IMR-90 (cell line): ENCODE data around the gene ZCCHC24. TPM values are rescaled to one million over a fixed set of nuclear protein-coding genes. Genes with fewer than 3 reads are reported as not detected.

Source experiments
- ATAC-seq: fragments of 200-7000 bp; cut with Tn5 transposase; 2 replicates; pipeline ENCODE4 v1.9.1; 2020; ENCODE audit warnings: low read depth, mild to moderate bottlenecking, moderate library complexity
- BruUV-seq: library from RNA; stranded (reverse); fragments of 400-500 nt; replicated peaks from 2 replicates; lab custom pipeline; 2021; lab: Mats Ljungman, UMichigan
- CTCF ChIA-PET: fragments of 300-600 bp; formaldehyde crosslinking; extraction: SDS; loops from one replicate; lab custom pipeline; 2021; ENCODE audit warnings: antibody characterized with exemption; lab: Yijun Ruan, JAX
- POLR2A ChIA-PET: fragments of 300-600 bp; sonication (Branson Sonifier 250); formaldehyde crosslinking; loops from one replicate; lab custom pipeline; 2022; ENCODE audit warnings: antibody characterized with exemption; ENCODE audit not compliant: unreplicated experiment; lab: Charles Lee
- DNase-seq: peaks from one replicate; pipeline ENCODE4 v3.0.0; 2013
- H2AFZ ChIP-seq: replicated peaks from 2 replicates; pipeline ENCODE3; 2013; ENCODE audit warnings: low read length, mild to moderate bottlenecking; ENCODE audit not compliant: poor library complexity
- H2AK5ac ChIP-seq: 2 replicates; pipeline ENCODE4 v1.6.1; 2013; ENCODE audit warnings: low read depth, low read length, inconsistent platforms
- H2AK9ac ChIP-seq: replicated peaks from 2 replicates; pipeline ENCODE3; 2013; ENCODE audit warnings: mild to moderate bottlenecking, low read depth, low read length, moderate library complexity; ENCODE audit not compliant: poor library complexity
- H2BK120ac ChIP-seq: 2 replicates; pipeline ENCODE4 v1.6.1; 2013; ENCODE audit warnings: low read depth, low read length, inconsistent platforms
- H2BK15ac ChIP-seq: 3 replicates; pipeline ENCODE4 v1.6.1; 2013; ENCODE audit warnings: low read depth, low read length, inconsistent platforms
- H2BK20ac ChIP-seq: 2 replicates; pipeline ENCODE4 v1.6.1; 2013; ENCODE audit warnings: low read depth, mild to moderate bottlenecking, inconsistent platforms, low read length, moderate library complexity
- H2BK5ac ChIP-seq: 2 replicates; pipeline ENCODE4 v1.6.1; 2013; ENCODE audit warnings: mild to moderate bottlenecking, low read depth, low read length, inconsistent platforms; ENCODE audit not compliant: poor library complexity, severe bottlenecking
- H3K14ac ChIP-seq: replicated peaks from 2 replicates; pipeline ENCODE4 v1.6.1; 2013; ENCODE audit warnings: low read depth, low read length, inconsistent platforms
- H3K18ac ChIP-seq: 2 replicates; pipeline ENCODE4 v1.6.1; 2013; ENCODE audit warnings: low read depth, low read length, control low read depth
- H3K23ac ChIP-seq: 2 replicates; pipeline ENCODE4 v1.6.1; 2013; ENCODE audit warnings: low read depth, low read length, inconsistent platforms
- H3K27ac ChIP-seq: 2 replicates; pipeline ENCODE4 v1.5.1; 2013; ENCODE audit warnings: mild to moderate bottlenecking, control low read depth, low read length; ENCODE audit not compliant: insufficient read depth
- H3K27me3 ChIP-seq: 2 replicates; pipeline ENCODE4 v1.6.1; 2013; ENCODE audit warnings: low read length; ENCODE audit not compliant: control insufficient read depth, insufficient read depth
- H3K36me3 ChIP-seq: 2 replicates; pipeline ENCODE4 v1.6.1; 2013; ENCODE audit warnings: low read length, mixed read lengths; ENCODE audit not compliant: control insufficient read depth, insufficient read depth
- H3K4ac ChIP-seq: 2 replicates; pipeline ENCODE4 v1.6.1; 2013; ENCODE audit warnings: low read depth, low read length, inconsistent platforms
- H3K4me1 ChIP-seq: 2 replicates; pipeline ENCODE4 v1.6.1; 2013; ENCODE audit warnings: low read length, mixed read lengths; ENCODE audit not compliant: control insufficient read depth, insufficient read depth
- H3K4me2 ChIP-seq: 2 replicates; pipeline ENCODE4 v1.6.1; 2013; ENCODE audit warnings: low read depth, mild to moderate bottlenecking, control low read depth, low read length, moderate library complexity
- H3K4me3 ChIP-seq: 2 replicates; pipeline ENCODE4 v1.5.1; 2013; ENCODE audit warnings: low read depth, mild to moderate bottlenecking, control low read depth, low read length, moderate library complexity; ENCODE audit not compliant: insufficient read depth
- H3K56ac ChIP-seq: 2 replicates; pipeline ENCODE4 v1.6.1; 2013; ENCODE audit warnings: low read length, inconsistent platforms; ENCODE audit not compliant: insufficient read depth; ENCODE audit errors: extremely low read depth
- H3K79me1 ChIP-seq, 2 experiments: 2 replicates each; pipeline ENCODE4 v1.6.1; 2013; ENCODE audit warnings: low read length in 2 of 2, inconsistent platforms in 1 of 2, low read depth in 1 of 2
- H3K9ac ChIP-seq: 2 replicates; pipeline ENCODE4 v1.6.1; 2013; ENCODE audit warnings: low read depth, low read length, control low read depth
- H3K9me1 ChIP-seq: 2 replicates; pipeline ENCODE4 v1.6.1; 2013; ENCODE audit warnings: low read length, inconsistent platforms; ENCODE audit not compliant: insufficient read depth
- H3K9me3 ChIP-seq: 2 replicates; pipeline ENCODE4 v1.6.1; 2013; ENCODE audit warnings: low read length; ENCODE audit not compliant: control insufficient read depth, insufficient read depth
- H4K20me1 ChIP-seq: 2 replicates; pipeline ENCODE4 v1.6.1; 2013; ENCODE audit warnings: low read length, inconsistent platforms; ENCODE audit not compliant: insufficient read depth
- H4K5ac ChIP-seq: 2 replicates; pipeline ENCODE4 v1.6.1; 2013; ENCODE audit warnings: mild to moderate bottlenecking, low read depth, low read length, control low read depth
- H4K8ac ChIP-seq, 2 experiments: 2 replicates each; pipeline ENCODE4 v1.6.1; 2013; ENCODE audit warnings: low read depth in 2 of 2, low read length in 2 of 2, control low read depth in 1 of 2, inconsistent platforms in 1 of 2
- H4K91ac ChIP-seq: 2 replicates; pipeline ENCODE4 v1.6.1; 2013; ENCODE audit warnings: low read depth, low read length, inconsistent platforms; ENCODE audit not compliant: insufficient read depth
- CEBPB ChIP-seq: IDR thresholded peaks from 2 replicates; pipeline ENCODE4 v1.6.1; 2012; ENCODE audit warnings: low read depth, low read length, improper control_type of control experiment
- CHD1 ChIP-seq: IDR thresholded peaks from 2 replicates; pipeline ENCODE4 v1.6.1; 2012; ENCODE audit warnings: low read depth, low read length, improper control_type of control experiment
- CTCF ChIP-seq: conservative IDR thresholded peaks from 2 replicates; pipeline ENCODE4 v1.5.1; 2012; ENCODE audit warnings: mild to moderate bottlenecking, low read depth, low read length, improper control_type of control experiment
- MAFK ChIP-seq: IDR thresholded peaks from 2 replicates; pipeline ENCODE4 v1.6.1; 2012; ENCODE audit warnings: low read depth, low read length, improper control_type of control experiment
- MAZ ChIP-seq: IDR thresholded peaks from 2 replicates; pipeline ENCODE4 v1.6.1; 2012; ENCODE audit warnings: low read depth, mild to moderate bottlenecking, low read length, improper control_type of control experiment, moderate library complexity, borderline replicate concordance
- MXI1 ChIP-seq: IDR thresholded peaks from 2 replicates; pipeline ENCODE4 v1.6.1; 2012; ENCODE audit warnings: low read depth, mild to moderate bottlenecking, low read length, moderate library complexity, borderline replicate concordance
- NFE2L2 ChIP-seq: fragments of 150-350 bp; IDR thresholded peaks from 2 replicates; pipeline ENCODE4 v1.6.1; 2016; ENCODE audit warnings: low read depth, mild to moderate bottlenecking, low read length
- RAD21 ChIP-seq: IDR thresholded peaks from 2 replicates; pipeline ENCODE4 v1.6.1; 2012; ENCODE audit warnings: low read length, improper control_type of control experiment
- RCOR1 ChIP-seq: IDR thresholded peaks from 2 replicates; pipeline ENCODE4 v1.6.1; 2012; ENCODE audit warnings: mild to moderate bottlenecking, low read length, improper control_type of control experiment; ENCODE audit not compliant: insufficient replicate concordance
- RFX5 ChIP-seq: IDR thresholded peaks from 2 replicates; pipeline ENCODE4 v1.8.0; 2012; ENCODE audit warnings: low read depth, mild to moderate bottlenecking, low read length, moderate library complexity
- WGBS, 2 experiments: methylation state at CpG; one replicate each; pipeline versions ENCODE4 v1.1.5 to v1.1.7; 2013; ENCODE audit warnings: missing lambda C conversion rate in 2 of 2; ENCODE audit not compliant: insufficient read length in 1 of 2; ENCODE audit errors: extremely low coverage in 2 of 2; 5-methylcytosine and 5-hydroxymethylcytosine counted together
- dilution Hi-C: fragments of 300-500 bp; cut with HindIII; formaldehyde crosslinking; loops from one replicate; pipeline ENCODE4 v1.14.3; 2018; ENCODE audit warnings: low sequenced_read_pairs; ENCODE audit not compliant: unreplicated experiment
- in situ Hi-C: fragments of 300-500 bp; cut with MboI; formaldehyde crosslinking; loops from 3 replicates; pipeline ENCODE4 v1.14.3; 2019; ENCODE audit warnings: low sequenced_read_pairs, inconsistent platforms, mixed read lengths
- intact Hi-C: fragments of 100-400 bp; cut with micrococcal nuclease; formaldehyde crosslinking; loops from 2 replicates; pipeline ENCODE4 v1.10.0; 2022
- polyA plus RNA-seq, 3 experiments: library from polyadenylated mRNA; depleted of rRNA; stranded (reverse); fragments of >200 nt; gene quantifications; 2 replicates each; pipeline ENCODE4 v1.2.3, GENCODE V29; 2012; ENCODE audit warnings: low replicate concordance in 1 of 3
- total RNA-seq: library from RNA; depleted of rRNA; stranded (reverse); fragments of >200 nt; gene quantifications from 2 replicates; pipeline ENCODE4 v1.2.3, GENCODE V29; 2012
- TF ChIP-seq, protein P1 (sequence below): fragments of 150-350 bp; IDR thresholded peaks from 2 replicates; pipeline ENCODE4 v1.6.1; 2017; ENCODE audit warnings: mild to moderate bottlenecking, antibody characterized with exemption, low read length, low read depth
- TF ChIP-seq, protein P2 (sequence below): fragments of 150-350 bp; IDR thresholded peaks from 2 replicates; pipeline ENCODE4 v1.6.1; 2016; ENCODE audit warnings: low read depth, mild to moderate bottlenecking, low read length, moderate library complexity, borderline replicate concordance

Gene ZCCHC24
- total and polyA plus RNA-seq, 2 of the 4 experiments (the other 2 are of a cell fraction): 15.1 to 25.9 TPM

GRCh38 chr10:79374312-79375191 is 70.9 kb downstream of the ZCCHC24 start:
- 0% methylated on average over 3 of the region's 7 CpGs; no CpG with 5 or more reads in 1 of the 2 experiments for WGBS, 2 experiments
- H2AK9ac ChIP-seq: peak overlapping the region; percentile 86
- intact Hi-C loops (loop anchor here (1.0 to 10.0 kb wide), 5 partner anchors 93 to 555 kb away; no protein-coding TSS in a partner anchor), in situ Hi-C loops (loop anchor here (10.0 to 25.0 kb wide), 3 partner anchors 113 to 550 kb away; no protein-coding TSS in a partner anchor), dilution Hi-C loops (no loop called here)
- DNase-seq: peak; percentile 67
- H4K91ac ChIP-seq: peak overlapping the region; percentile 92
- ChIA-PET POLR2A (interaction anchor here (0.7 kb wide), 1 partner anchor 48 kb away, joined by 6 read pairs; no protein-coding TSS in a partner anchor), CTCF (interaction anchor here (0.6 to 1.2 kb wide), 10 partner anchors 8 to 113 kb away, joined by 3 to 7 read pairs (median 3); no protein-coding TSS in a partner anchor)
- H3K4ac ChIP-seq: peak overlapping the region; percentile 90
- peak overlapping the region; percentile 89; the same call in 2 of the 3 replicates for H2BK15ac ChIP-seq
- peak overlapping the region; percentile 83 for H2AK5ac ChIP-seq
- peak overlapping the region; percentile 63 for H3K18ac ChIP-seq
- peak overlapping the region; percentile 60 to 95; a peak in 3 of 4 replicates for H4K8ac ChIP-seq
- no peak overlapping the region for H3K4me3 ChIP-seq
- peak overlapping the region; percentile 87 for H2AFZ ChIP-seq
- peaks cover 2% of the 10 kb centered on the region; the same call in 1 of the 2 replicates for H3K9me3 ChIP-seq
- peak overlapping the region; percentile 94 for H4K5ac ChIP-seq
- H3K4me2 ChIP-seq: no peak overlapping the region
- peak; percentile 79 for ATAC-seq
- no TSS peak for BruUV-seq
- no peaks in the 10 kb centered on the region for H4K20me1 ChIP-seq
- no peak overlapping the region for H3K9ac ChIP-seq
- peaks cover 12% of the 10 kb centered on the region for H3K4me1 ChIP-seq
- no peaks in the 10 kb centered on the region for H3K27me3 ChIP-seq
- H2BK20ac ChIP-seq: peak overlapping the region; percentile 63
- peak overlapping the region; percentile 86 for H2BK120ac ChIP-seq
- H2BK5ac ChIP-seq: peak overlapping the region; percentile 35
- no peaks in the 10 kb centered on the region for H3K36me3 ChIP-seq
- H3K9me1 ChIP-seq: peaks cover 24% of the 10 kb centered on the region
- H3K23ac ChIP-seq: no peak overlapping the region
- 0 out of 2 replicates have a peak overlapping the region, but pooled peaks have one; percentile 19 for H3K27ac ChIP-seq
- H3K79me1 ChIP-seq: no peaks in the 10 kb centered on the region
- H3K56ac ChIP-seq: no peak overlapping the region
- H3K14ac ChIP-seq: peak overlapping the region; percentile 70
- TF ChIP-seq MXI1 (no peak), NFE2L2 (no peak), RAD21 (peak; percentile 99), RFX5 (no peak), RCOR1 (no peak), MAFK (peak; percentile 59; the same call in 1 of the 2 replicates), MAZ (peak; percentile 39; the same call in 1 of the 2 replicates), CHD1 (no peak), CEBPB (no peak), CTCF (peak; percentile 92)
- TF ChIP-seq, protein P1, sequence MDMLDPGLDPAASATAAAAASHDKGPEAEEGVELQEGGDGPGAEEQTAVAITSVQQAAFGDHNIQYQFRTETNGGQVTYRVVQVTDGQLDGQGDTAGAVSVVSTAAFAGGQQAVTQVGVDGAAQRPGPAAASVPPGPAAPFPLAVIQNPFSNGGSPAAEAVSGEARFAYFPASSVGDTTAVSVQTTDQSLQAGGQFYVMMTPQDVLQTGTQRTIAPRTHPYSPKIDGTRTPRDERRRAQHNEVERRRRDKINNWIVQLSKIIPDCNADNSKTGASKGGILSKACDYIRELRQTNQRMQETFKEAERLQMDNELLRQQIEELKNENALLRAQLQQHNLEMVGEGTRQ: no peak
- TF ChIP-seq, protein P2, sequence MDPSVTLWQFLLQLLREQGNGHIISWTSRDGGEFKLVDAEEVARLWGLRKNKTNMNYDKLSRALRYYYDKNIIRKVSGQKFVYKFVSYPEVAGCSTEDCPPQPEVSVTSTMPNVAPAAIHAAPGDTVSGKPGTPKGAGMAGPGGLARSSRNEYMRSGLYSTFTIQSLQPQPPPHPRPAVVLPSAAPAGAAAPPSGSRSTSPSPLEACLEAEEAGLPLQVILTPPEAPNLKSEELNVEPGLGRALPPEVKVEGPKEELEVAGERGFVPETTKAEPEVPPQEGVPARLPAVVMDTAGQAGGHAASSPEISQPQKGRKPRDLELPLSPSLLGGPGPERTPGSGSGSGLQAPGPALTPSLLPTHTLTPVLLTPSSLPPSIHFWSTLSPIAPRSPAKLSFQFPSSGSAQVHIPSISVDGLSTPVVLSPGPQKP: no peak
